ENCODE measurements around the gene NMNAT3. TPM values are rescaled to one million over a fixed set of nuclear protein-coding genes. Genes with fewer than 3 reads are reported as not detected.

The NMNAT3 gene
- total RNA-seq, 2 experiments from 2014 or later, result 0.55 to 0.80 TPM

GRCh38 chr3:139670196-139670595 is 7.6 kb downstream of the NMNAT3 start:
- no peak for DNase-seq
- H3K27me3 Mint-ChIP-seq, result peaks cover 2% of the 10 kb centered on the region
- H3K27ac Mint-ChIP-seq, result no peak overlapping the region
- H3K4me1 Mint-ChIP-seq, result no peaks in the 10 kb centered on the region
- H3K4me3 Mint-ChIP-seq, result no peak overlapping the region
- H3K36me3 Mint-ChIP-seq, result no peaks in the 10 kb centered on the region
- ATAC-seq, result no peak
- CTCF ChIA-PET, result no interaction called here
- H3K9me3 Mint-ChIP-seq (ENCODE audit: low read depth), result no peaks in the 10 kb centered on the region

- no peak overlapping the region for H3K27ac Mint-ChIP-seq
- CTCF ChIA-PET, result no interaction called here
- no peak overlapping the region for H3K4me3 Mint-ChIP-seq
- H3K4me1 Mint-ChIP-seq, result no peaks in the 10 kb centered on the region
- no peaks in the 10 kb centered on the region for H3K36me3 Mint-ChIP-seq
- H3K27me3 Mint-ChIP-seq, result no peaks in the 10 kb centered on the region
- no peaks in the 10 kb centered on the region for H3K9me3 Mint-ChIP-seq (ENCODE audit: low read depth)
- DNase-seq, result no peak
- ATAC-seq, result no peak
These were observed 9.4 kb downstream of the NMNAT3 start for GRCh38 chr3:139668332-139668731.

GRCh38 chr3:139664958-139665357 is 12.8 kb downstream of the NMNAT3 start:
- CTCF ChIA-PET, result no interaction called here
- no peak overlapping the region for H3K4me3 Mint-ChIP-seq
- H3K27me3 Mint-ChIP-seq, result no peaks in the 10 kb centered on the region
- no peak overlapping the region for H3K27ac Mint-ChIP-seq
- no peaks in the 10 kb centered on the region for H3K9me3 Mint-ChIP-seq (ENCODE audit: low read depth)
- no peak for ATAC-seq
- H3K36me3 Mint-ChIP-seq, result no peaks in the 10 kb centered on the region
- no peaks in the 10 kb centered on the region for H3K4me1 Mint-ChIP-seq
- DNase-seq, result no peak

GRCh38 chr3:139660269-139660668 is 17.5 kb downstream of the NMNAT3 start:
- Mint-ChIP-seq H3K9me3 (ENCODE audit: low read depth) (no peaks in the 10 kb centered on the region), H3K4me1 (no peaks in the 10 kb centered on the region), H3K27me3 (no peaks in the 10 kb centered on the region), H3K4me3 (no peak overlapping the region), H3K36me3 (no peaks in the 10 kb centered on the region), H3K27ac (no peak overlapping the region)
- CTCF ChIA-PET, result no interaction called here
- no peak for ATAC-seq
- no peak for DNase-seq

GRCh38 chr3:139659511-139659910 is 18.3 kb downstream of the NMNAT3 start:
- no peaks in the 10 kb centered on the region for H3K36me3 Mint-ChIP-seq
- H3K27ac Mint-ChIP-seq, result no peak overlapping the region
- no peaks in the 10 kb centered on the region for H3K4me1 Mint-ChIP-seq
- H3K27me3 Mint-ChIP-seq, result no peaks in the 10 kb centered on the region
- DNase-seq (no peak), ATAC-seq (no peak)
- H3K4me3 Mint-ChIP-seq, result no peak overlapping the region
- no peaks in the 10 kb centered on the region for H3K9me3 Mint-ChIP-seq (ENCODE audit: low read depth)
- CTCF ChIA-PET, result no interaction called here

GRCh38 chr3:139657936-139658335 is 19.8 kb downstream of the NMNAT3 start:
- Mint-ChIP-seq H3K4me1 (no peaks in the 10 kb centered on the region), H3K9me3 (ENCODE audit: low read depth) (no peaks in the 10 kb centered on the region), H3K4me3 (no peak overlapping the region), H3K27ac (no peak overlapping the region), H3K36me3 (no peaks in the 10 kb centered on the region), H3K27me3 (no peaks in the 10 kb centered on the region)
- CTCF ChIA-PET, result no interaction called here
- DNase-seq, result no peak
- ATAC-seq, result no peak

- no peak overlapping the region for H3K27ac Mint-ChIP-seq
- DNase-seq (no peak), ATAC-seq (no peak)
- H3K4me1 Mint-ChIP-seq, result no peaks in the 10 kb centered on the region
- no peaks in the 10 kb centered on the region for H3K27me3 Mint-ChIP-seq
- H3K9me3 Mint-ChIP-seq (ENCODE audit: low read depth), result no peaks in the 10 kb centered on the region
- H3K36me3 Mint-ChIP-seq, result no peaks in the 10 kb centered on the region
- CTCF ChIA-PET, result no interaction called here
- no peak overlapping the region for H3K4me3 Mint-ChIP-seq
These were observed 20.3 kb downstream of the NMNAT3 start for GRCh38 chr3:139657434-139657833.

GRCh38 chr3:139655909-139656595 is 21.7 kb downstream of the NMNAT3 start:
- Mint-ChIP-seq H3K4me3 (no peak overlapping the region), H3K27me3 (no peaks in the 10 kb centered on the region), H3K27ac (no peak overlapping the region), H3K9me3 (ENCODE audit: low read depth) (no peaks in the 10 kb centered on the region), H3K4me1 (no peaks in the 10 kb centered on the region), H3K36me3 (no peaks in the 10 kb centered on the region)
- CTCF ChIA-PET, result no interaction called here
- no peak for DNase-seq
- ATAC-seq, result no peak

- Mint-ChIP-seq H3K27ac (no peak overlapping the region), H3K36me3 (no peaks in the 10 kb centered on the region), H3K9me3 (ENCODE audit: low read depth) (no peaks in the 10 kb centered on the region), H3K27me3 (no peaks in the 10 kb centered on the region), H3K4me1 (no peaks in the 10 kb centered on the region), H3K4me3 (no peak overlapping the region)
- no peak for DNase-seq
- ATAC-seq, result no peak
- CTCF ChIA-PET, result no interaction called here
These were observed 23.0 kb downstream of the NMNAT3 start for GRCh38 chr3:139654637-139655365.

- no peaks in the 10 kb centered on the region for H3K27me3 Mint-ChIP-seq
- ATAC-seq, result no peak
- CTCF ChIA-PET, result no interaction called here
- H3K4me1 Mint-ChIP-seq, result no peaks in the 10 kb centered on the region
- no peak overlapping the region for H3K4me3 Mint-ChIP-seq
- H3K9me3 Mint-ChIP-seq (ENCODE audit: low read depth), result no peaks in the 10 kb centered on the region
- no peak overlapping the region for H3K27ac Mint-ChIP-seq
- no peak for DNase-seq
- H3K36me3 Mint-ChIP-seq, result no peaks in the 10 kb centered on the region
These were observed 24.2 kb downstream of the NMNAT3 start for GRCh38 chr3:139653582-139653981.

- Mint-ChIP-seq H3K27me3 (no peaks in the 10 kb centered on the region), H3K36me3 (no peaks in the 10 kb centered on the region), H3K4me1 (no peaks in the 10 kb centered on the region), H3K4me3 (no peak overlapping the region), H3K27ac (no peak overlapping the region), H3K9me3 (ENCODE audit: low read depth) (no peaks in the 10 kb centered on the region)
- no peak for DNase-seq
- ATAC-seq, result no peak
- CTCF ChIA-PET, result no interaction called here
These were observed 25.2 kb downstream of the NMNAT3 start for GRCh38 chr3:139652561-139652960.

- H3K27ac Mint-ChIP-seq, result no peak overlapping the region
- DNase-seq (no peak), ATAC-seq (no peak)
- H3K9me3 Mint-ChIP-seq (ENCODE audit: low read depth), result no peaks in the 10 kb centered on the region
- H3K4me1 Mint-ChIP-seq, result peaks cover 1% of the 10 kb centered on the region
- no peaks in the 10 kb centered on the region for H3K27me3 Mint-ChIP-seq
- no peaks in the 10 kb centered on the region for H3K36me3 Mint-ChIP-seq
- no peak overlapping the region for H3K4me3 Mint-ChIP-seq
- CTCF ChIA-PET, result no interaction called here
These were observed 29.8 kb downstream of the NMNAT3 start for GRCh38 chr3:139647866-139648435.

GRCh38 chr3:139646512-139646911 is 31.3 kb downstream of the NMNAT3 start:
- no peaks in the 10 kb centered on the region for H3K27me3 Mint-ChIP-seq
- CTCF ChIA-PET, result no interaction called here
- ATAC-seq (no peak), DNase-seq (no peak)
- peaks cover 3% of the 10 kb centered on the region for H3K4me1 Mint-ChIP-seq
- H3K9me3 Mint-ChIP-seq (ENCODE audit: low read depth), result no peaks in the 10 kb centered on the region
- no peaks in the 10 kb centered on the region for H3K36me3 Mint-ChIP-seq
- H3K27ac Mint-ChIP-seq, result no peak overlapping the region
- no peak overlapping the region for H3K4me3 Mint-ChIP-seq

- ATAC-seq (no peak), DNase-seq (no peak)
- Mint-ChIP-seq H3K4me3 (no peak overlapping the region), H3K27ac (no peak overlapping the region), H3K4me1 (peaks cover 6% of the 10 kb centered on the region), H3K36me3 (no peaks in the 10 kb centered on the region), H3K27me3 (no peaks in the 10 kb centered on the region), H3K9me3 (ENCODE audit: low read depth) (no peaks in the 10 kb centered on the region)
- CTCF ChIA-PET, result no interaction called here
These were observed 34.8 kb downstream of the NMNAT3 start for GRCh38 chr3:139642996-139643395.

Data from activated CD8-positive, alpha-beta memory T cell treated with anti-CD3 and anti-CD28 coated beads, Interleukin-2, amount 10 ng/mL, durations not matched to agents 7 days and 5 days (primary cell).